GM12878 (cell line): ENCODE data around the gene PRRX1. TPM values are rescaled to one million over a fixed set of nuclear protein-coding genes. Genes with fewer than 3 reads are reported as not detected.

ENCODE experiments used
- ATAC-seq: fragments of 200-7000 bp; cut with Tn5 transposase; 3 replicates; pipeline ENCODE4 v1.9.1; 2020; ENCODE audit warnings: mild to moderate bottlenecking, moderate library complexity
- BruUV-seq: library from RNA; stranded (reverse); fragments of 400-500 nt; replicated peaks from 2 replicates; lab custom pipeline; 2021; lab: Mats Ljungman, UMichigan
- CTCF ChIA-PET: fragments of 300-600 bp; sonication (Branson Sonifier 250); formaldehyde crosslinking; extraction: SDS; loops from one replicate; lab custom pipeline; 2021; ENCODE audit warnings: inconsistent platforms; lab: Yijun Ruan, JAX
- POLR2A ChIA-PET: fragments of 350-600 bp; formaldehyde crosslinking; extraction: SDS; loops from one replicate; lab custom pipeline; 2021; ENCODE audit warnings: inconsistent platforms; lab: Charles Lee
- RAD21 ChIA-PET: fragments of 300-600 bp; sonication (Branson Sonifier 250); formaldehyde crosslinking; loops from one replicate; lab custom pipeline; 2023; ENCODE audit warnings: antibody characterized with exemption; ENCODE audit not compliant: unreplicated experiment; lab: Charles Lee
- SMC1A ChIA-PET: fragments of 300-600 bp; sonication (Branson Sonifier 250); formaldehyde crosslinking; loops from one replicate; lab custom pipeline; 2023; ENCODE audit not compliant: unreplicated experiment, uncharacterized antibody; lab: Charles Lee
- DNase-seq: peaks from one replicate; pipeline ENCODE4 v3.0.0-alpha.2; 2011; ENCODE audit warnings: low read depth, low spot score
- FAIRE-seq: peaks from 3 replicates; lab custom pipeline; 2011; peaks lifted over from hg19 to GRCh38; lab: Jason Lieb, UNC
- H2AFZ ChIP-seq: 2 replicates; pipeline ENCODE4 v1.6.0; 2011; ENCODE audit warnings: low read depth, low read length, control low read depth; ENCODE audit not compliant: control insufficient read depth
- H3K27ac ChIP-seq: 2 replicates; pipeline ENCODE4 v1.5.1; 2011; ENCODE audit warnings: control low read depth; ENCODE audit not compliant: control insufficient read depth, insufficient read depth
- H3K27me3 ChIP-seq, 2 experiments: replicated peaks in 1 of 2; 2 replicates each; pipeline versions ENCODE4 v1.6.0 to v1.6.1; 2011; ENCODE audit warnings: low read length in 1 of 2; ENCODE audit not compliant: control insufficient read depth in 2 of 2, insufficient read depth in 2 of 2
- H3K36me3 ChIP-seq, 2 experiments: 2 replicates each; pipeline ENCODE4 v1.5.1; 2011; ENCODE audit warnings: low read length in 1 of 2; ENCODE audit not compliant: control insufficient read depth in 2 of 2, insufficient read depth in 2 of 2
- H3K4me1 ChIP-seq: 2 replicates; pipeline ENCODE4 v1.6.1; 2011; ENCODE audit warnings: mild to moderate bottlenecking, low read length, moderate library complexity, mixed read lengths; ENCODE audit not compliant: control insufficient read depth, insufficient read depth
- H3K4me2 ChIP-seq: 2 replicates; pipeline ENCODE4 v1.6.0; 2011; ENCODE audit warnings: control low read depth; ENCODE audit not compliant: control insufficient read depth, insufficient read depth
- H3K4me3 ChIP-seq: fragments of 200-600 bp; sonication (generic); 2 replicates; pipeline ENCODE4 v1.5.1; 2016
- H3K79me2 ChIP-seq: 2 replicates; pipeline ENCODE4 v1.6.0; 2011; ENCODE audit warnings: low read length; ENCODE audit not compliant: control insufficient read depth, insufficient read depth
- H3K9ac ChIP-seq: 2 replicates; pipeline ENCODE4 v1.8.0; 2011; ENCODE audit warnings: low read length, control low read depth, mixed read lengths; ENCODE audit not compliant: control insufficient read depth, insufficient read depth
- H3K9me3 ChIP-seq: replicated peaks from 3 replicates; pipeline ENCODE4 v1.5.1; 2011; ENCODE audit warnings: mild to moderate bottlenecking, low read length; ENCODE audit not compliant: control insufficient read depth, insufficient read depth
- H4K20me1 ChIP-seq: 2 replicates; pipeline ENCODE4 v1.6.0; 2011; ENCODE audit not compliant: control insufficient read depth, insufficient read depth
- FOXK2 ChIP-seq: fragments of 450-650 bp; IDR thresholded peaks from 2 replicates; pipeline ENCODE4 v1.6.1; 2017; ENCODE audit warnings: mild to moderate bottlenecking, moderate library complexity
- HDAC6 ChIP-seq: fragments of 200-600 bp; sonication (generic); IDR thresholded peaks from one replicate; pipeline ENCODE4 v1.8.0; 2017; ENCODE audit warnings: antibody characterized with exemption; ENCODE audit not compliant: unreplicated experiment
- LARP7 ChIP-seq: fragments of 450-650 bp; IDR thresholded peaks from 2 replicates; pipeline ENCODE4 v1.6.1; 2017; ENCODE audit warnings: mild to moderate bottlenecking
- MEF2B ChIP-seq: fragments of 450-650 bp; IDR thresholded peaks from 2 replicates; pipeline ENCODE4 v1.6.1; 2018; ENCODE audit warnings: mild to moderate bottlenecking, moderate library complexity; ENCODE audit not compliant: partially characterized antibody, poor library complexity, severe bottlenecking
- MLLT1 ChIP-seq: fragments of 450-650 bp; IDR thresholded peaks from 2 replicates; pipeline ENCODE4 v1.6.1; 2016; ENCODE audit warnings: mild to moderate bottlenecking
- NBN ChIP-seq: fragments of 450-650 bp; IDR thresholded peaks from 2 replicates; pipeline ENCODE4 v1.6.1; 2016
- PML ChIP-seq: IDR thresholded peaks from 2 replicates; pipeline ENCODE4 v1.6.1; 2012; ENCODE audit warnings: low read length, inconsistent platforms
- POLR2AphosphoS2 ChIP-seq: IDR thresholded peaks from 2 replicates; pipeline ENCODE4 v1.6.1; 2011; ENCODE audit warnings: low read depth, mild to moderate bottlenecking, low read length, improper control_type of control experiment, moderate library complexity
- SMAD1 ChIP-seq: fragments of 450-650 bp; IDR thresholded peaks from 2 replicates; pipeline ENCODE4 v1.6.1; 2018; ENCODE audit warnings: mild to moderate bottlenecking, low read depth; ENCODE audit not compliant: partially characterized antibody
- SMAD5 ChIP-seq: IDR thresholded peaks from 2 replicates; pipeline ENCODE4 v1.6.1; 2016; ENCODE audit warnings: antibody characterized with exemption, low read depth
- SREBF1 ChIP-seq: IDR thresholded peaks from 2 replicates; pipeline ENCODE4 v1.6.1; 2012; ENCODE audit warnings: mild to moderate bottlenecking, low read length
- SRF ChIP-seq, 2 experiments: IDR thresholded peaks; 2 replicates each; pipeline ENCODE4 v1.6.1; 2011; ENCODE audit warnings: low read depth in 2 of 2, low read length in 2 of 2, mild to moderate bottlenecking in 1 of 2, moderate library complexity in 1 of 2
- SUPT20H ChIP-seq: IDR thresholded peaks from 2 replicates; pipeline ENCODE4 v1.6.1; 2011; ENCODE audit warnings: low read depth, mild to moderate bottlenecking, low read length, moderate library complexity, borderline replicate concordance; ENCODE audit not compliant: control insufficient read depth
- TARDBP ChIP-seq: IDR thresholded peaks from 2 replicates; pipeline ENCODE4 v1.6.1; 2016; ENCODE audit warnings: borderline replicate concordance
- TBL1XR1 ChIP-seq: IDR thresholded peaks from 2 replicates; pipeline ENCODE4 v1.6.1; 2012; ENCODE audit warnings: low read depth, low read length, improper control_type of control experiment
- ZNF622 ChIP-seq: fragments of 450-650 bp; IDR thresholded peaks from 2 replicates; pipeline ENCODE4 v1.6.1; 2017; ENCODE audit warnings: mild to moderate bottlenecking, inconsistent platforms
- WGBS: methylation state at CpG from one replicate; pipeline ENCODE4 v1.1.6; 2016; ENCODE audit warnings: low lambda C conversion rate; ENCODE audit not compliant: insufficient replicate concordance, insufficient coverage; ENCODE audit errors: missing lambda C conversion rate; 5-methylcytosine and 5-hydroxymethylcytosine counted together
- in situ Hi-C: fragments of 300-500 bp; cut with MboI; formaldehyde crosslinking; loops from 9 replicates; pipeline ENCODE4 v1.14.3; 2018; ENCODE audit warnings: mixed read lengths
- intact Hi-C: fragments of 100-400 bp; cut with micrococcal nuclease; formaldehyde crosslinking; loops from one replicate; pipeline ENCODE4 v1.14.2; 2022; ENCODE audit not compliant: unreplicated experiment
- polyA plus RNA-seq, 11 experiments: library from polyadenylated mRNA; depleted of rRNA in 4 of 11; unstranded in 6 of 11; stranded (reverse) in 5 of 11; fragments of >200 nt; fragmentation: Nextera tagmentation in 4 of 11; fragmentation: Illumina TruSeq in 1 of 11; extraction: Ambion mirVana in 4 of 11; extraction: Trizol in 1 of 11; gene quantifications; 1 replicate in 1 of 11; 2 replicates in 10 of 11; pipeline versions ENCODE4 v1.2.1 to v1.2.3, GENCODE V29; 2011 to 2016; ENCODE audit warnings: inconsistent platforms in 2 of 11, missing spikeins in 2 of 11, low read depth in 1 of 11
- total RNA-seq, 4 experiments: library from RNA; depleted of rRNA in 3 of 4; stranded (reverse); fragments of >200 nt in 3 of 4; fragmentation: Illumina TruSeq in 1 of 4; extraction: Trizol in 1 of 4; gene quantifications; 2 replicates each; pipeline versions ENCODE4 v1.2.1 to v1.2.3, GENCODE V29; 2013 to 2021
- TF ChIP-seq, protein P1 (sequence below): IDR thresholded peaks from 2 replicates; pipeline ENCODE4 v1.6.1; 2012; ENCODE audit warnings: low read depth, low read length, improper control_type of control experiment
- TF ChIP-seq, protein P2 (sequence below): fragments of 450-650 bp; IDR thresholded peaks from 2 replicates; pipeline ENCODE4 v1.6.1; 2014; ENCODE audit warnings: mild to moderate bottlenecking
- TF ChIP-seq, protein P3 (sequence below): fragments of 450-650 bp; conservative IDR thresholded peaks from 2 replicates; pipeline ENCODE4 v1.6.1; 2017; ENCODE audit warnings: mild to moderate bottlenecking, moderate library complexity

PRRX1 gene
- total and polyA plus RNA-seq, 10 of the 15 experiments (the other 5 are each of a cell fraction or from before 2014, with no cell fraction given), result 0.42 to 64.6 (median 1.5) TPM

DNA sequence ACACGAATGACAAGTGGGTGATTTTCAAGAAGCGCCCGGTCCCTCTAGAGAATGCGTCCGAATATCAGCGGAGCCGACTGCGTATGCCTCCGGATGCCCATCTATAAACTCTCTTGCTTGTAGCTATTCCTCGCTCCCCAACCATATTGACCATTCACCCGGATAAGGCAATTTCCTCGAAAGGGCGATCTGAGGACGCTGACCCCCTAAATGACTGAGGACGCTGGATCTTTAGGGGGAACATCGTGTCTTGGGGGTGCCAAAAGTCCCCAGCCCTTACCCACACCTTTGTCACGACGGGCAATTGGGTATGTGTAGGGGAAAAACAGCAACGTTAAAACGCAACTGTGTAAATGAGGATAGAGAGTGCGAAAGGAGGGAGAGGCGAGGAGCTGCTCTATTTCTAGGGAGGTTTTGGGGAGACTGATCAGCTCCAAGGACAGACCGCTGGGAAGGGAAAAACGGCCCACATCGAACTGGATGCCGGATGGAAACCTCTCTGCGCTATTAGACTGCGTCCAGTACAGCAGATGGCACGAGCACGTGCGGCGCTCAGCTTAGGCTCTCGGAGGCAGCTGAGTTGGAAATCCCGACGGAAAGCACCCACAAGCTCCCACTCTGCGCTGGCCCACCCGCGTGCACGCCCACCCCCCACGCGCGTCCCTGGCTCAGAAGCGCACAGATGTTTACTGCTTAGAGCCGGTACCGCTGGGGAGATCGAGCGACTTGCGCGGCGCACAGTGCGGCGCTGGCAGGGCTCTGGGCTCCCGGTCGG is 2.9 kb upstream of the PRRX1 start:
- H3K36me3 ChIP-seq, result no peaks in the 10 kb centered on the region
- no peaks in the 10 kb centered on the region for H4K20me1 ChIP-seq
- WGBS, result 20% methylated on average over 50 of the region's 54 CpGs
- peaks cover 10 to 35% of the 10 kb centered on the region in 2 experiments for H3K27me3 ChIP-seq
- intact Hi-C loops, result loop anchor here (10.0 kb wide), 1 partner anchor 66 kb away; no protein-coding TSS in a partner anchor
- H3K79me2 ChIP-seq, result no peaks in the 10 kb centered on the region
- H3K27ac ChIP-seq, result no peak overlapping the region
- H2AFZ ChIP-seq, result no peak overlapping the region
- ChIA-PET SMC1A (interaction anchor here (1.0 to 12.1 kb wide), 15 partner anchors 8 to 590 kb away, joined by 3 to 150 read pairs (median 5); partner anchors contain the start of gene GORAB), CTCF (interaction anchor here (0.7 to 5.8 kb wide), 10 partner anchors 9 to 121 kb away, joined by 3 to 18 read pairs (median 4); no protein-coding TSS in a partner anchor), POLR2A (interaction anchor here (0.5 to 5.9 kb wide), 6 partner anchors 67 to 592 kb away, joined by 3 to 50 read pairs (median 4); no protein-coding TSS in a partner anchor), RAD21 (interaction anchor here (0.6 to 6.2 kb wide), 21 partner anchors 8 to 590 kb away, joined by 3 to 41 read pairs (median 4); partner anchors contain the start of gene GORAB)
- H3K9me3 ChIP-seq, result no peaks in the 10 kb centered on the region; the same call in 2 of the 3 replicates
- FAIRE-seq, result no peak
- no peak; the same call in 1 of the 3 replicates for ATAC-seq
- no peak overlapping the region for H3K4me3 ChIP-seq
- in situ Hi-C loops, result no loop called here
- no peak for DNase-seq
- no peaks in the 10 kb centered on the region for H3K4me1 ChIP-seq
- no peak overlapping the region for H3K9ac ChIP-seq
- BruUV-seq, result no TSS peak
- H3K4me2 ChIP-seq, result peak overlapping the region; percentile 9; the same call in 1 of the 2 replicates
- TF ChIP-seq SREBF1, result no peak
- TF ChIP-seq TBL1XR1, result no peak
- TF ChIP-seq, protein P1, sequence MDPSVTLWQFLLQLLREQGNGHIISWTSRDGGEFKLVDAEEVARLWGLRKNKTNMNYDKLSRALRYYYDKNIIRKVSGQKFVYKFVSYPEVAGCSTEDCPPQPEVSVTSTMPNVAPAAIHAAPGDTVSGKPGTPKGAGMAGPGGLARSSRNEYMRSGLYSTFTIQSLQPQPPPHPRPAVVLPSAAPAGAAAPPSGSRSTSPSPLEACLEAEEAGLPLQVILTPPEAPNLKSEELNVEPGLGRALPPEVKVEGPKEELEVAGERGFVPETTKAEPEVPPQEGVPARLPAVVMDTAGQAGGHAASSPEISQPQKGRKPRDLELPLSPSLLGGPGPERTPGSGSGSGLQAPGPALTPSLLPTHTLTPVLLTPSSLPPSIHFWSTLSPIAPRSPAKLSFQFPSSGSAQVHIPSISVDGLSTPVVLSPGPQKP, result no peak
- TF ChIP-seq MLLT1, result peak; percentile 60
- 0 out of 2 replicates have a peak, but pooled peaks have one; percentile 26 for TF ChIP-seq NBN
- TF ChIP-seq LARP7, result no peak
- TF ChIP-seq TARDBP, result no peak
- TF ChIP-seq, protein P2, sequence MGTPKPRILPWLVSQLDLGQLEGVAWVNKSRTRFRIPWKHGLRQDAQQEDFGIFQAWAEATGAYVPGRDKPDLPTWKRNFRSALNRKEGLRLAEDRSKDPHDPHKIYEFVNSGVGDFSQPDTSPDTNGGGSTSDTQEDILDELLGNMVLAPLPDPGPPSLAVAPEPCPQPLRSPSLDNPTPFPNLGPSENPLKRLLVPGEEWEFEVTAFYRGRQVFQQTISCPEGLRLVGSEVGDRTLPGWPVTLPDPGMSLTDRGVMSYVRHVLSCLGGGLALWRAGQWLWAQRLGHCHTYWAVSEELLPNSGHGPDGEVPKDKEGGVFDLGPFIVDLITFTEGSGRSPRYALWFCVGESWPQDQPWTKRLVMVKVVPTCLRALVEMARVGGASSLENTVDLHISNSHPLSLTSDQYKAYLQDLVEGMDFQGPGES, result no peak
- TF ChIP-seq FOXK2, result no peak
- TF ChIP-seq MEF2B, result no peak
- no peak for TF ChIP-seq SUPT20H
- TF ChIP-seq HDAC6, result no peak
- TF ChIP-seq SMAD1, result no peak
- no peak for TF ChIP-seq PML
- no peak for TF ChIP-seq POLR2AphosphoS2
- no peak for TF ChIP-seq SRF (IDR thresholded peaks at IDR 0.05; ENCODE audit: low read depth in 2 of 2, low read length in 2 of 2)
- TF ChIP-seq ZNF622, result no peak
- TF ChIP-seq SMAD5, result no peak
- TF ChIP-seq, protein P3, sequence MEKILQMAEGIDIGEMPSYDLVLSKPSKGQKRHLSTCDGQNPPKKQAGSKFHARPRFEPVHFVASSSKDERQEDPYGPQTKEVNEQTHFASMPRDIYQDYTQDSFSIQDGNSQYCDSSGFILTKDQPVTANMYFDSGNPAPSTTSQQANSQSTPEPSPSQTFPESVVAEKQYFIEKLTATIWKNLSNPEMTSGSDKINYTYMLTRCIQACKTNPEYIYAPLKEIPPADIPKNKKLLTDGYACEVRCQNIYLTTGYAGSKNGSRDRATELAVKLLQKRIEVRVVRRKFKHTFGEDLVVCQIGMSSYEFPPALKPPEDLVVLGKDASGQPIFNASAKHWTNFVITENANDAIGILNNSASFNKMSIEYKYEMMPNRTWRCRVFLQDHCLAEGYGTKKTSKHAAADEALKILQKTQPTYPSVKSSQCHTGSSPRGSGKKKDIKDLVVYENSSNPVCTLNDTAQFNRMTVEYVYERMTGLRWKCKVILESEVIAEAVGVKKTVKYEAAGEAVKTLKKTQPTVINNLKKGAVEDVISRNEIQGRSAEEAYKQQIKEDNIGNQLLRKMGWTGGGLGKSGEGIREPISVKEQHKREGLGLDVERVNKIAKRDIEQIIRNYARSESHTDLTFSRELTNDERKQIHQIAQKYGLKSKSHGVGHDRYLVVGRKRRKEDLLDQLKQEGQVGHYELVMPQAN, result no peak
